HG02970 (cell line): Measurements from ENCODE around the gene SLC25A26.

Experiments used
- ATAC-seq: cut with Tn5 transposase; IDR thresholded peaks from one replicate; pipeline ENCODE4 v1.9.1; 2021; ENCODE audit warnings: mild to moderate bottlenecking, moderate library complexity, moderate number of reproducible peaks; ENCODE audit not compliant: unreplicated experiment, low FRiP score

SLC25A26 gene

DNA sequence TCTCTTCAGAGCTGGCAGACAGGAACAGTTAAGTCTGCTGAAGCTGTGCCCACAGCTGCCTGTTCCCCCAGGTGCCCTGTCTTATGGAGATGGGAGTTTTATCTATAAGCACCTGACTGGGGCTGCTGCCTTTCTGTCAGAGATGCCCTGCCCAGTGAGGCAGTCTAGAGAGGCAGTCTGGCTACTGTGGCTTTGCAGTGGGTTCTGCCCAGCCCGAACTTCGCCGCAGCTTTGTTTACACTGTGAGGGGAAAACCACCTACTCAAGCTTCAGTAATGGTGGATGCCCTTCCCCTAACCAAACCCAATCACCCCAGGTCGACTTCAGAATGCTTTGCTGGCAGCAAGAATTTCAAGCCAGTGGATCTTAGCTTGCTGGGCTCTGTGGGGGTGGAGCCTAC lies 91.2 kb downstream of the SLC25A26 start:
- ATAC-seq, result no peak

DNA sequence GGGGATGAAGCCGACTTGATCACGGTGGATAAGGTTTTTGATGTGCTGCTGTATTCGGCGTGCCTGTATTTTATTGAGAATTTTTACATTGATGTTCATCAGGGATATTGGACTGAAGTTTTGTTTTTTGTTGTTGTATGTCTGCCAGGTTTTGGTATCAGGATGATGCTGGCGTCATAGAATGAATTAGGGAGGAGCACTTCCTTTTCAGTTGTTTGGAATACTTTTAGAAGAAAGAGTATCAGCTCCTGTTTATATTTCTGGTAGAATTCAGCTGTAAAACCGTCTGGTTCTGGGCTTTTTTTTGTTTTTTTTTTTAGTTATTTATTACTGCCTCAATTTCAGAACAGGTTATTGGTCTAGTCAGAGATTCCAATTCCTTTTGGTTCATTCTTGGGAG lies 93.7 kb downstream of the SLC25A26 start:
- no peak for ATAC-seq

DNA sequence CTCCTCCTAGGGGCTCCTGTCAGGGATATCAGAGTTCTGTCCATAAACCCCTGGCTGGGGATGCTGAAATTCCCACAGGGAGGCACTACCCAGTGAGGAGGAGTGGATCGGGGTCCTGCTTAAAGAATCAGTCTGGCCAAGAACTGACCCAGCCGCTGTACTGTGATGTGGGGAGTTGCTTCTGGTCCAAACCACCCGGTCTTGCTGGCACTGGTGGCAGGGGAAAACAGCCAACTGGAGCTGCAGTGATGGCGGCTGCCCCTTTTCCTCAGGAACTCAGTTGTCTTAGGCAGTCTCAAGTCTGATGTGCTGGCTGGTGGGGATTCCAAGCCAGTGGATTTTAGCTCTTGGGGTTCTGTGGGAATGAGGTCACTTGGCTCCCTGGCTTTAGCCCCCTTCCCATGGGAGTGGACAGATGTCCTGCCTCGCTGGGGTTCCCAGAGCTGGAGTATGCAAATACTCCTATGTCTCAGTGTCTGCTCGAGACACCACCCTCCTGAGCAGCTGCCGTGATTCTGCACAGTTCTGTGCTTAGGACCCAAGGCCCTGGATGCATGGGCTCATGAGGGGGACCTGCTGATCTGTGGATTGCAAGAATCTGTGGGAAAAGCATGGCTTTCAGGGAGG lies 97.1 kb downstream of the SLC25A26 start:
- ATAC-seq, result no peak

DNA sequence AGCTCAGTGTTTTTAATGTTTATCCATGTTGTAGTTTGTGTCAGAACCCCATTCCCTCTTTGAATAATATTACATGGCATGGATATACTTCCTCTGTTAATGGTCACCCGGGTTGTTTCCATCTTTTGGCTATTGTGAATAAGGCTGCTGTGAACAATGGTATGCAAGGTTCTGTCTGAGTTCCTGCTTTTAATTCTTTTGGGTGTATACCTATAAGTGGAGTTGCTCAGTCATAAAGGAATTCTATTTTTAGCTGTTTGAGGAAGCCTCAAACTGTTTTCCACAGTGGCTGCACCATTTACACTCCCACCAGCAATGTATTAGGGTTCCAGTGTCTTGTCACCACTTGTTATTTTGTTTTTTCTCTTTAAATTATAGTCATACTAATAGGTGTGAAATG lies 99.6 kb downstream of the SLC25A26 start:
- no peak for ATAC-seq

DNA sequence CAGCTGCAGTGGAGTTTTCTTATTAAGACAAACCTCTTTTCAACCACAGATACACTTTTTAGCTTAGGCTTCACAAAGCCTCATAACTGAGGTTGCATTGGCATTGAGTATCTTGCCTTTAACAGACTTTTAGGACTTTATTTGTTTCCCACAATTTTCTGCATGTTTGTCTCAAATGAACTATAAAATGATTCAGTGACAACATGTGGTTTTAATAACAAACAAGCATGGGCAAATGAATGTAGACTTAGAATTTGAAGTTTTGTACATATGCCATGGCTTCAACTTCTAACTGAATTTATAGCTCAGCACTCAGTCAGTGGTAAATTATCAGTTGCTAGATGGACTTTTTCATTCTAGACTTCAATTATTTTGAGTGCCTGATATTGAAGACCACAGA lies 101.6 kb downstream of the SLC25A26 start:
- no peak for ATAC-seq

DNA sequence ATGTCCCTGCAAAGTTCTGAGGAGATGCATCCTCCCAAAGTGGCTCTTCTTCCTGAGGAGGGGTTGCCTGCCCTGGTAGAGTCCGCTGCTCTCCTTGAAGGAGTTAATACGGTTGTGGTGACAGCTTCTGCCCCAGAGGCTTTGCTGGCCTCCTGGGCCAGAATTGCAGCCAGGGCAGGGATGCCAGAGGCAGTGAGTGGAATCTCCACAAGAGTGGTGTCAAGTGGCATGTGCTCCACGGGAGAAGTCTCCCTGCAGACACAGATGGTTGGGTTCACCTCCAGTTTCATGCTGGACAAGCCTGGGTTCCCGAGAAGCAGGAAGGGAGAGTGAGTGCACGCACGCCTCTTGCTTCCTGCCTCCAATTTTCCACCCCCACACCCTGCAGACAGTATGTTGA lies 105.5 kb downstream of the SLC25A26 start:
- ATAC-seq, result no peak

DNA sequence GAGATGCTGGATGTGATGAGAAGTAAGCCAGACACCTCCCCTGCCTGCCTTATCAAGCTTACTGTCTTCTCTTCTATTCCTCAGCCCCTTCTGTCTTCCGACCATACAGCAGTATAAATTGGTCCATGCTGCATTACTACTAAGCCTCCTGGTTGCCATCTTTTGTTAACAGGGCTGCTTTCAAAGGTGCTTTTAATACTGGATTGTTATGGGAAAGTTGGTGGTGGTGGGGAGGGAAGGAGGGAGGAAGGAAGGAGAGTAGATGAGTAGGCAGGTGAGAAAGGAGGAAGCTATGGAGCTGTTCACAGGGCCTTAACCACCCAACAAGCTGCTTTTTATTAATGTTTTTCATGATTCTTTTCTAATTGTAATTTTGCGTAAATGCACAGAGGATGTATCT lies 114.9 kb downstream of the SLC25A26 start:
- ATAC-seq, result no peak

DNA sequence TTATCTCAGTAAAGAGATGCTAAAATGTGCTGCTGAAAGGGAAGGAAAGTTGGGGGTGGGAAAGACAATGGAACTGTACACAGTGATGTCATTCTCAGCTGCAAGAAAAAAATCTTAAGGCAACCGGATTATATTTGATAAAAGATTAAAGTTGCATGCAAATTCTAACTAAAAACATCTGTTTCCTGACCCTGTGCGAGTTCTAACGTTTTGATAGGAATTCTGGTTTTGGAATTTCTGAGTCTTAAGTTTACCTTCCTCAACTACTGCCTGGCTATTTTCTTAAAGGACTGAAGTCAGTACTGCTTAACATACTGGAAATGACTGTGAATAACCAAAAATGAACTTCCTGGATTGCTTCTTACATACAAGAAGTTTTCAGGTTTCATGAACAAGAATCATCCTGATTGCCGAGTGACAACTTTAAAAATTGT lies 115.5 kb downstream of the SLC25A26 start:
- ATAC-seq, result no peak

DNA sequence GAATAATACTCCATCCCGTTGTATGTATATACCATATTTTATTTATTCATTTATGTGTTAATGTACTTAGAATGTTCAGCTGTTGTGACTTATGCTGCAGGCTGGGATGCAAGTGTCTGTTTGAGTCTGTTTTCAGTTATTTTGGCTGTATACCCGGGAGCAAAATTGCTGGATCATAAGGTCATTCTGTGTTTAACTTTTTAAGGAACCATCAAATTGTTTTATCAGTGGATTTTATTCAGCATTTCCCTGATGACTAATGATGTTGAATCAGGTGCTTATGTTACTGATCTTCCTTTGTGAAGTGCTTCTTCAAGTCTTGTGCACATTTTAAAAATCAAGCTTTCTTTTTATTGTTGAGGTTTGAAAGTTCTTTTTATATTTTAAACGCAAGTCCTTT lies 118.1 kb downstream of the SLC25A26 start:
- no peak for ATAC-seq

DNA sequence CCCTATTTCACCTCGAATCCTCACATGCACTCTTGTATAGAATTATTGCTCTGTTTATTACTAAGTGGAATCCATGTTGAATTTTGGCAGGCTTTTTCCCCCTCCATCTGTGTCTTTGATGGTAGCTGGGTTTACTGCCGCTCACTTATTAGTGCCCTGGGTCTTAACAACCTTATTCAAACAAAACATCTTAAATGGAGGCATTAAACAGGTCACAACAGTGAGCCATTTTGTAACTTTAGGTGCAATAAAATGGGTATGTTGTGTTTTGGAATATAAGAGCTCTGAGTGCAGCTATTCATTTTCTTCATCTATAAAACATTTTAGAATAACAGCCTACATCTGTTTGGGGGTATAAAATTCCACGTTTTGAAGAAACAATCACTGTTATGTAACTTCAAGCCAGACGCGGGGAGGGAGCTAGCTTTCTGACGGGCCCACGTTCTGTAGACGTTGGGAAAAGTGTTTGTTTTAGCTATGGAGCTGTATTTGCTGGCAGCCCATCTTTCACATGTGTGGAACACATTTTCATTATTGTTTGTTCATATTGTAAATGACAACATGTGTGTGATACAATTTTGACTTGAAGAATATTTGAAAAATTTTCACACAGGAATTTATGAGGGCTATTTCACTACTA lies 122.0 kb downstream of the SLC25A26 start:
- no peak for ATAC-seq

DNA sequence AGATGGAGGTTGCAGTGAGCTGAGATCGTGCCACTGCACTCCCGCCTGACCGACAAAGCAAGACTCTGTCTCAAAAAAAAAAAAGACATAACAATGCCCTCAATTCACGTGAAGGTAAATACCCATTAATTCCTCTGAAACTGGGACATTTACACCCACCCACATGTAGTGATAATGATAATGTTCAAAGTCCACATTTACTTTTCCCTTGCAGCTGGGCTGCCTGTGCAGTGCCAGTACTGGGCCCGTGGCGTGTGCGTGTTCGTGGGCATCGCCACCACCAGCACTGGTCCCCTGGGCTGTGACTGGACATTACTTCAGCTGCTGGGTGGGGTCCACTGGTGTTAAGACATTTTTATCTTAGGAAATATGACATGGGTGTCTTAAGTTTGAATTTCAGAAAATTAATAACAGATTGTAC lies 123.6 kb downstream of the SLC25A26 start:
- ATAC-seq, result no peak

DNA sequence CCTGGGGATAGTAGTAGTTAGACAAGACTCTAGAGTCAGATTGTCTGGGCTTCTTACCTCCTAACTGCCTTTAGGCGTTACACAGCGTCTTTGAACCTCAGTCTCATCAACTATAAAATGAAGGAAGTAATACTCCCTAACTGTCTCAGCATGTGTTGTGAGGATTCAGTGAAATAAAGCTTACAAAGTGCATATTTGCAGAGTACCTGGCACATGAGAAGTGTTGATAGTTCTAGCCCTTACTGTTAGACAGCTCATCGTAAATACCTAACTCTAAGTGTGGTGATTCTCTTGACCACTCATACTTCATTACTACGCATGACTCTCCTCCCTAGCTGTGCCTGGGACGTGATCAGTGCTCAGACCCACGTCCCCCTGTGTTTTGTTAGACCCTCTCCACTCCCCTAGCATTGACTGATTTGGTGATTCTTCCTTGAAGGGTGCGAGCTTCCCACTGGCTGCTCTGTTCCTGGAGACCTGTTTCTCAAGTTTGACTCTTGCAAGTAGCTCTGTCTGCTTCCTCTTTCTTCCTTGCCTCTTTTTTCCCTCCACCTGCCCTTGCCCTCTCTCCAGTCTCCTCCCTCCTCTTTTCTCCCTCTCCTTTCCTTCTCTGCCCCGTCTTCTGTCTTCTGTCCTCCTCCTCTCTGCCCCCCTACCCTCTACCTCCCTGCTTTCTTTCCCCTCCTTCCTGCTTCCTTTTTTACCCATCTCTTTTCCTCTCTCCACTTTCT lies 124.2 kb downstream of the SLC25A26 start:
- no peak for ATAC-seq

DNA sequence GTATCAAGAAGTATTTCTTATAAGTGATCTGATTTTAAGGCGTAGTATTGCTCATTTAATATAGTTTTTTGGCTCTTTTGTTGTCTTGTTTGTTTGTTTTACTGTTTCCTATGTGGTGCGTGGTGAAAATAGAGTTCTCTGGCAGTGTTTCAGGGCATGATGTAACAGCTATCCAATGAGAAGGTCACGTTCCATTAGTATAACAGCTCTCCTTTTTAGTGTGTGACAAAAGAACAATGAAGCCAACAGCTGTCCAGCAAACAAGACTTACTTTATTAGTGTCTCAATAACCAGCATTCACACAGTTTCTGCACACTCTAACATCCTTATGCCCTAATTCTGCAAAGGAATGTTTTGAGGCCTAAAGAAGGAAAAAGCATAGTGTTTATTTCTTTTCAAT lies 127.9 kb downstream of the SLC25A26 start:
- ATAC-seq, result no peak

DNA sequence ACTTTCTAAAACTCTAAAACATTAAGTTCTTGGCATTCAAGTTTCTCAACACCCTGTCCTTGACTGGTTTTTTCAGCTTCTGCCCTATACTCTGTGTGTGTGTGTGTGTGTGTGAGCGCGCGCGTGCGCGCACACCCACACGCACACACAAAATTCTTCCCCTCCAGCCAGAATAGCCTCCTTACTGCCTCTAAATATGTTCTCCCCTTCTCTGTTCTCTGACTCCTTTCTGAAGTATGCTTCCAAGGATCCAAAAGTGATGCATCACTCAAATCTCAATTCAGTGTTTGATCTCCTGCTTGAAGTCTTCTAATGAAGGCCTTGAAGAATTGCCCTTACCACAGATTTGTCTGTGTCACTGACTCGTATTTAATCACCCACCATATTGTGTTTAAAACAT lies 129.8 kb downstream of the SLC25A26 start:
- no peak for ATAC-seq

DNA sequence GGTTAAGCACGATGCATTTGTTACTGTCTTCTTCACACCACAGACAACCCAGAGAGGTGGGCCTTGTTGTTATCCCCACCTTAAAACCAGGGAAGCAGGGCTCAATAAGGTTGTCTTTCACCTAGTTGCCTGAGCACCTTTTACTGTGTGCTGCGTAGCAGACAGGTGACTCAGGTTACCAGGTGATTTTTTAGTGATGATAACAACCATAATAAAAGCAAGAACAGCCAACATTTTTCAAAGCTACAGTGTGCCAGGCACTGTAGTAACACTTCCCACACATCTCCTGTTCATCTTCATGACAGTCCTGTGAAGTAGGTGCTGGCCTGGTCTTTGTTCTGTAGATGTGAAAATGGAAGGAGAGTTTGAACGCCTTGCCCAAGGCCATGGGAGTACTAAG lies 132.2 kb downstream of the SLC25A26 start:
- no peak for ATAC-seq

DNA sequence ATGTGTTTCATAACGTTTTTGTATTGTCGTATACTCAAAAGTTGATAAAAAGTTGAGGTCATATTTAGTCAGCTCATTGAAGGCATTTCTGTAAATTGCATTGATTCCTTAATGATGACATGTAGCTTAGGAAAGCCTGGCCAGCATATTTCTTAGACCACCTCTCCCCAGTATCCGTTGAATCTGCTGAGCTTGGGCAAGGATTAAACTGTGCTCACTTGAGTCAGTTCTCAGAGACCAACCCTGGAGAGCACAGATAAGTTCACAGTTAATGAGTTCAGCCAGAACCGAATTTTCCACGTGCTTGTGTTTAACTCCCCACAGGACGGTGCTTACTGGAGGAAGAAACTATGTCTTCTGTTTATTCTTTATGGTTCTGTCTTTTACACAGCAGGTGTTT lies 132.7 kb downstream of the SLC25A26 start:
- no peak for ATAC-seq

DNA sequence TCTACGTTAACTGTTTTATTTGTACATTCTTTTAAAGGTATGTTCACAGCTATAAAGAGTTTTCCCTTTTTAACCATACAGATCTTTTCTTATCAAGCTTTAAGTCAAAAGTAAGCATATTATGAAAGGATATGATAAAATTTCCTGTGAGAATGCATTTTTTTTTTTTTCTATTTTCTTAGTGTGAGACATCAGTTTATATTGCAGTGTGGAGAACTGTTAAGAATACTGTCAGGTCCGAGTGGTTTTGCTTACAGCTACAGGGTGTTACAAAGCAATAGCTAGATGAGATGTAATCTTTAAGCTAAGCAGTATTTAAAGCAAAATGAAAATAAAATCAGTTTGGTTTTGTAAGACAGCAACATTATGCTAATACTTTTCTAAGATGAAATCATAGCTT lies 133.2 kb downstream of the SLC25A26 start:
- ATAC-seq, result no peak

DNA sequence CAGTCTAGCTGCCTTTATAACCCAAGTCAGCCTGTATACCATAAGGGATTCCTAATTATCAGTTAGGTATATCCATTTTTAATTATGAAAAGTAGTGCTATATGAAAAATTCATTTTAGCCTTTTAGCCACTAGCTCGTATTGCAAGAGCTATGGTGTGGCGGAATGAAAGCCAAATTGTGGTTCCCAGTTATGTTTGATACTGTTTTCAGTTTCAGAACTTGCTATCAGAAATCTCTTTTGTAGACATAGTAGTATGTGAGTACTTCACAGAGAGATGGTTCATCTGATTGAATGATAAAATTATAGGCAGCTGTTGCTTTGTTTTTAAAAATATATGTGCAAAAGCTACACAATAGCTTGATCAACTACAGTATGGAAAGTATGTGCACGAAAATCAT lies 134.6 kb downstream of the SLC25A26 start:
- ATAC-seq, result no peak

DNA sequence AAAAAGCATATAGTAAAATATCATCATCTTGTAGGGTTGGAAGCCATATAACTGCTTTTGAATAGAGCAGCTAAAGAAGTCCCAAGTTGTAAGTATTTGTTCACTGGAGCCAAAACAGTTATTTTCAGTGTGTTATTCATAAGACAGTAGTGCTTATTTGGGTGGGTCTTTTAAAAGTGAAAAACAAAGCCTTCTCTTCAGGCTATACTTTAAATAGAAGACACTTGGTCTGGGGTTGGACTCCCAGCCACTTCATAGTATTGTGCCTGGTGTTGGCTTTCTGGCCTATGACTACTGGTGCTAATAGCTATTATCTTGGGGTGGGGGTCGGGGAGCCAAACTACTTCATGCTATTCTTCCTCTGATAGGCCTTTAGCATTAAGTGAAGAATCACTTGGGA lies 135.2 kb downstream of the SLC25A26 start:
- no peak for ATAC-seq

DNA sequence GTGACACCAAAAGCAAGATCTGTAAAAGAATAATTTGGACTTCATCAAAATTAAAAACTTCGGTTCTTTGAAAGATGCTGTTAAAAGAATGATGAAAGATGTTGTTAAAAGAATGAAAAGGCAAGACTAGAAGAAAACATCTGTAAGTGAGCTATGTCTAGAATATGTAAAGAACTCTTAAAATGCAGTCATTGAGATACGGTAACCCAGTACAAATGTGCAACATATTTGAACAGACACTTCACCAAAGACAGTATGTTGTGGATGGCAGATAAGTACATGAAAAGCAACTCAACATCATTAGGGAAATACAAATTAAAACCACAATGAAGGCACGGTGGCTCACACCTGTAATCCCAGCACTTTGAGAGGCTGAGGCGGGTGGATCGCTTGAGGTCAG lies 140.6 kb downstream of the SLC25A26 start:
- ATAC-seq, result no peak

DNA sequence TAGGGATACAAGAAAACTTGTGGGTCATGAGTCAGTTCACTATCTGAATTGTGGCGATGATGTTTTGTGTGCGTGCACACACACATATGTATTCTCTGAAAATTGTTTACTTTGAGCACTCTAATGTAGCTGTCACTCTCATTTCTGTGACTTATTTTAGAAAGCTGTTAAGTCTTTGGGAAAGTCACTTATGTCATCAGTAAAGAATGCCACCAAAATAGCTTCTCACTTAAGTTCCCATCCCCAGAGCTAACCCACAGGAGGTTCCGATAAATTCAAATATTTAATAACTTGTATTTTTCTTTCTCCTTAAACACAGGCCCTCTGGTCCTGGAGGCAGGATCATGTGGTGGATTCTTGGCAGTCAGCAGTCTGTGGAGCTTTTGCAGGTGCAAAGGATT lies 141.7 kb downstream of the SLC25A26 start:
- no peak for ATAC-seq

DNA sequence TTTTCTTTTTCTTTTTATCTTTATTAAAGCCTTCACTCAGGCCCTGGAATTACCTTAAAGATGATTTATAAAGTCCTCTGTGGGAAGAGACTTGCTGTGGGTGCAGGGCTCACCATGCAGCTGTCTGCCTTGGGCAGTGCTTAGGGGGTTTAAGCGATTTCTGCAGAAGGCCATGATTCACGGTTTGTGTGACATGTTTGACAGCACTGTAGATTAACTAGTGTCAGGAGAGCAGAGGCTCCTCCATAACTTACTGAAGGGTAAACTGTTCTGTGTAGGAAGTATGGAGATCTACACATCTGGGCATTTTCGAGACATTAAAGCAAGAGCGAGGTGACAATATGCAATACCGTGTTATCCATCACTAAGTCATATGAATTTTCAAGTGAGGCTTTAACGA lies 142.3 kb downstream of the SLC25A26 start:
- no peak for ATAC-seq
